Transverse colon (tissue), 4 donors: Measurements from ENCODE around the gene SYNJ1.

Source experiments
- EP300 ChIP-seq: sonication (generic); formaldehyde crosslinking; IDR thresholded peaks from one replicate; pipeline ENCODE4 v1.6.1; 2017; ENCODE audit warnings: antibody characterized with exemption, low read depth
- POLR2AphosphoS5 ChIP-seq, 3 donors: sonication (generic); formaldehyde crosslinking; IDR thresholded peaks; one replicate each; pipeline ENCODE4 v1.6.1; 2016; ENCODE audit warnings: antibody characterized with exemption in 3 of 3
- TF ChIP-seq, protein P1 (sequence below), 5 experiments: fragments of 200-600 bp in 3 of 5; fragments of 450-650 bp in 2 of 5; sonication (generic) in 3 of 5; IDR thresholded peaks; 1 replicate in 2 of 5; 2 replicates in 3 of 5; pipeline ENCODE4 v1.5.1; 2016 to 2017; ENCODE audit warnings: antibody characterized with exemption in 5 of 5, inconsistent platforms in 3 of 5, mild to moderate bottlenecking in 2 of 5, moderate library complexity in 1 of 5

DNA sequence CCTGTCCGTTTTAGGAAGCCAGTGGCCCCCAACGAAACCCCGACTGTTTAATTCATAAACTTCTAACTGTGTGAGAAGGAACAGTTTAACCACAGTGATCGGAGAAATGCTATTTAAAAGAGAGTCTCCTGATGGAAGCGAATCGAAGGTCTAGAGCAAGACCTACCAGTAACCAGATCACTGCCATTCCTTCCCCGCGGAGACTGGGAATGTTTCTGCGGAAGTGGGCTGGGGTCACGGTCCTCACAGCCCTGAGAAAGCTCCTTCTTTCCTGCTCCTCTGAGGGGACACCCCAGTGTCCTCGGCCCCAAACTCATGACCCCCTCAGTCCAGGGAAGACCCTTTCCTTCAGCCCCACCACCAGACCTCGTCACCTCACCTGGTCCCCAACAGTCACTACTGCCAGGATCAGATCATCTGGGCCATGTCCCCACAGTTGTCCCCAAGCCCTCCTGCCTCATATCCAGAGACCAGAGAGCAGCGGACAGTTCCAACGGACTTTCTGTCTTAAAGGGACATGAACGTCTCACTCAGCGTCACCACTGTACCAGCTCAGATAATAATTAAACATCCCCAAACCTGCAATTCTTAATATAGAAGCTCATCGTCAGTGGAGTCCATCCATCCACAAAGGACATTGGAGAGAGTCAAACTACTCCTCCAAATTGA is 142.6 kb downstream of the SYNJ1 start, which contains the start of gene TCP10L:
- TF ChIP-seq POLR2AphosphoS5 (IDR thresholded peaks at IDR 0.05) (no peak), EP300 (no peak)
- TF ChIP-seq, protein P1, sequence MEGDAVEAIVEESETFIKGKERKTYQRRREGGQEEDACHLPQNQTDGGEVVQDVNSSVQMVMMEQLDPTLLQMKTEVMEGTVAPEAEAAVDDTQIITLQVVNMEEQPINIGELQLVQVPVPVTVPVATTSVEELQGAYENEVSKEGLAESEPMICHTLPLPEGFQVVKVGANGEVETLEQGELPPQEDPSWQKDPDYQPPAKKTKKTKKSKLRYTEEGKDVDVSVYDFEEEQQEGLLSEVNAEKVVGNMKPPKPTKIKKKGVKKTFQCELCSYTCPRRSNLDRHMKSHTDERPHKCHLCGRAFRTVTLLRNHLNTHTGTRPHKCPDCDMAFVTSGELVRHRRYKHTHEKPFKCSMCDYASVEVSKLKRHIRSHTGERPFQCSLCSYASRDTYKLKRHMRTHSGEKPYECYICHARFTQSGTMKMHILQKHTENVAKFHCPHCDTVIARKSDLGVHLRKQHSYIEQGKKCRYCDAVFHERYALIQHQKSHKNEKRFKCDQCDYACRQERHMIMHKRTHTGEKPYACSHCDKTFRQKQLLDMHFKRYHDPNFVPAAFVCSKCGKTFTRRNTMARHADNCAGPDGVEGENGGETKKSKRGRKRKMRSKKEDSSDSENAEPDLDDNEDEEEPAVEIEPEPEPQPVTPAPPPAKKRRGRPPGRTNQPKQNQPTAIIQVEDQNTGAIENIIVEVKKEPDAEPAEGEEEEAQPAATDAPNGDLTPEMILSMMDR (IDR thresholded peaks at IDR 0.05), result no peak
